RWPE1 (cell line): ENCODE measurements around the gene TMEM100.
A peak's percentile ranks its signal among the peaks of the same experiment; 100 is the strongest.

Experiments used
- CTCF ChIA-PET: fragments of 350-600 bp; sonication (Branson Sonifier 250); formaldehyde crosslinking; extraction: SDS; loops from one replicate; lab custom pipeline; 2021; lab: Yijun Ruan, JAX
- POLR2A ChIA-PET: fragments of 400-600 bp; formaldehyde crosslinking; extraction: SDS; loops from one replicate; lab custom pipeline; 2020; ENCODE audit warnings: antibody characterized with exemption; ENCODE audit not compliant: low non-redundant PET; lab: Yijun Ruan, JAX
- DNase-seq: peaks from one replicate; pipeline ENCODE4 v3.0.0; 2012; ENCODE audit warnings: low spot score
- H3K27ac ChIP-seq: fragments of 450-650 bp; 2 replicates; pipeline ENCODE4 v1.5.1; 2017
- CTCF ChIP-seq: fragments of 450-650 bp; conservative IDR thresholded peaks from 2 replicates; pipeline ENCODE4 v1.5.1; 2017; ENCODE audit warnings: low read depth, mild to moderate bottlenecking

The TMEM100 gene

GRCh38 chr17:55723488-55723848 lies 804 bp upstream of the TMEM100 start:
- no peak overlapping the region for H3K27ac ChIP-seq
- ChIA-PET CTCF (no interaction called here), POLR2A (no interaction called here)
- TF ChIP-seq CTCF, result no peak
- DNase-seq, result no peak

- no peak for TF ChIP-seq CTCF
- ChIA-PET POLR2A (no interaction called here), CTCF (interaction anchor here (0.6 to 1.3 kb wide), 3 partner anchors 48 to 715 kb away, joined by 3 to 5 read pairs (median 3); no protein-coding TSS in a partner anchor)
- DNase-seq, result no peak
- H3K27ac ChIP-seq, result no peak overlapping the region
These were observed 488 bp downstream of the TMEM100 start for GRCh38 chr17:55722016-55722736.

GRCh38 chr17:55720919-55721836 lies 1.5 kb downstream of the TMEM100 start:
- no peak for TF ChIP-seq CTCF
- ChIA-PET POLR2A (no interaction called here), CTCF (interaction anchor here (0.9 to 1.3 kb wide), 2 partner anchors 49 to 193 kb away, joined by 3 read pairs; no protein-coding TSS in a partner anchor)
- no peak overlapping the region for H3K27ac ChIP-seq
- DNase-seq, result no peak

- TF ChIP-seq CTCF, result peak; percentile 80
- ChIA-PET POLR2A (no interaction called here), CTCF (interaction anchor here (0.6 to 1.6 kb wide), 9 partner anchors 10 to 204 kb away, joined by 3 to 15 read pairs (median 3); no protein-coding TSS in a partner anchor)
- DNase-seq, result peak; percentile 24
- H3K27ac ChIP-seq, result no peak overlapping the region
These were observed 4.5 kb downstream of the TMEM100 start for GRCh38 chr17:55717898-55718735.

GRCh38 chr17:55717432-55717831 lies 5.2 kb downstream of the TMEM100 start:
- ChIA-PET POLR2A (no interaction called here), CTCF (interaction anchor here (0.7 to 1.6 kb wide), 4 partner anchors 20 to 190 kb away, joined by 3 to 15 read pairs (median 5); no protein-coding TSS in a partner anchor)
- H3K27ac ChIP-seq, result no peak overlapping the region
- DNase-seq, result no peak
- TF ChIP-seq CTCF, result no peak
